8988T (cell line): ENCODE measurements around the gene SEC24C.
"Not testable (repeated sequence)": the region's sequence is repeated elsewhere in the genome, so short reads cannot be mapped to it uniquely, and the experiment has no call there.

Experiments
- DNase-seq: peaks from one replicate; pipeline ENCODE4 v3.0.0; 2011

The SEC24C gene

GRCh38 chr10:73743905-73744663, at the start of gene SEC24C:
Gene SEC24C, plus strand, starts transcription at chr10:73744372. Its CDS starts 2,461 bp downstream, at chr10:73746833.
- DNase-seq: peak; percentile 83

DNA sequence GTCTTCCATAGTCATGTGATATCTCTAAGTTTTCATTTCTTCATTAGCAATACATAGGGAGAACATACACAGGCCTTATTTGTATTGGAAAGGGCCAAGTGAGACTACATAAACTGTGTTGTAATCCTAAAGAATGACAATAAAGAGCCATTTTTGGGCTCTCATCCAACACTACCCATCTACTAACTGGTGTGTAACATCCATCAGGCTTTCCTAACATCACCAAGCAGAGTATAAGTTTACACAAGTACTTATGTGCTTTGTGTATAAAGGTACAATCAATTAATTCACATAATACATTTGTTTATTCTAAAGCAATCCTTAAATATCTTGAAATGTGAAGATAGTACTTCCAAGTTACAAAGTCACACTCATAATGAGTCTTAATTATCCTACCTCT, 48.9 kb upstream of the SEC24C start:
- not testable (repeated sequence) for DNase-seq

GRCh38 chr10:73697675-73698159, 46.5 kb upstream of the SEC24C start, which contains the start of gene AGAP5:
Gene AGAP5, minus strand, starts transcription at chr10:73698109. Its CDS starts 354 bp downstream, at chr10:73697755.
- DNase-seq: not testable (repeated sequence)

DNA sequence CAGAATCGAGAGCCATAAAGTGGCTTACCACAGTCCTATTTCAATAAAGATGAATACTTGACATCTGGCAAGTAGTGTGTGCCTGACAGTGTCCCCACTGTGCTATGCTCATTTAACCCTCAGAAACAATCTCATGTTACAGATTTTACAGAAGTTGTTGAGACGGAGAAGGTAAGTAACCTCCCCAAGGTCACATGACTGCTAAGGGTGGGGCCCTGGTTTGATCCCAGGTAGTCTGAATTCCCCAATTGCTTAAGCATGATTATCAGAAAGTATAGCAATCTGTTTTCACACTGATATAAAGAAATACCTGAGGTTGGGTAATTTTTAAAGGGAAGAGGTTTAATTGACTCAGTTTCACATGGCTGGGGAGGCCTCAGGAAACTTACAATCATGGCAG, 45.4 kb upstream of the SEC24C start:
- DNase-seq: not testable (repeated sequence)

GRCh38 chr10:73703924-73704323, 40.2 kb upstream of the SEC24C start:
- DNase-seq: not testable (repeated sequence)

GRCh38 chr10:73705506-73706072, 38.6 kb upstream of the SEC24C start:
- not testable (repeated sequence) for DNase-seq

DNA sequence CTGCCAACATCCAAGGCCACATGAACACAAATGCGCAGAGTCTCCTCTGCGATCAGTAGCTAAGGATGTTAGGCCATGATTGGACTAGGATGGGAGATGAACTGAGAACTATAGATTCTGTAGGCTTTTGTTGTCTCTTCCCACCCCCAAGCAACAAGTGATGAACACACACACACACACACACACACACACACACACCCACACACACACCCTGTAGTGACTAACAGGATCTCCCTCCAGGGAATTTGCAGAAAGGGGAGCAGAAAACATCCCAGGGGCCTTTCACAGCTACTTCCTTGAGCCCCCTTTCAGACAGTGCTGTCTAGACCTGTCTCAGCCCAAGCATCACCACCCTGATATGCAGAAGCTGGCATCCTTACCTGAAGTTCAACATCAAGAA, 37.7 kb upstream of the SEC24C start:
- DNase-seq: not testable (repeated sequence)

DNA sequence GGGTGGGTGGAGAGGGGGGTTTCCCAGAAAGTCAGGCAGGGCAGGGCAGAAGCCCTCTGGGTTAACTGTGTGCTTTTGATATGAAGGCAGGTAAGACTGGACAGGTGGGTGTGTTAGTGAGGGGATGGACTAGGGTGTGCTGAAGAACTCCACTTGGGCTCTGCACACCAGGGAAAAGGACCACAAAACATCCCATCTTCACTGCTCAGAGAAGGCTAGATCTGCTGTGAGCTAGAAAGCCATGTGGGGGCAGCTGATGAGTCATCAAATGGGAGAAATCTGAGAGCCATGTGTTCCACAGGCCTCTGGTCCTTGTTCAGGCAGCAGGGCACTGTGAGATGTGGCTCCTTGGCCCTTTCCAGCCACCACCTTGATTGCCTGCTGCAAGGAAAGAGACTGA, 36.5 kb upstream of the SEC24C start:
- not testable (repeated sequence) for DNase-seq

GRCh38 chr10:73708122-73708521, 36.0 kb upstream of the SEC24C start:
- not testable (repeated sequence) for DNase-seq

DNA sequence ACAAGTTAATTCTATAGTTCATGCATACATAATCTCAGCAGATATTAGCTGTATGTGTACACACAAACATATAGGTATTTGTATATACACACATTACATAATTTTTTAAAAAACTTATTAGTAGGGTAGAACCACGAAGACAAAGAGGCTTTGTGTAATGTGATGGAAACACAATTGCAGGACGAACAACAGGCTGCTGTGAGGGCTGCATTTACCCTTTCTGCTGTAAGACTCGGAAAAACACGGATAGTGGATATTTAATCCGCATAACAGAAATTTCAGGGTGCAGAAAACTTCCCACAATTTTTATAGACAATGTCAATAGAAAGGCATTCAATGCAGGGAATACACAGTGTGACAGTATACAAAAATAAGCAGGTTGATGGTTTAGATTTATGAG, 32.5 kb upstream of the SEC24C start:
- not testable (repeated sequence) for DNase-seq

DNA sequence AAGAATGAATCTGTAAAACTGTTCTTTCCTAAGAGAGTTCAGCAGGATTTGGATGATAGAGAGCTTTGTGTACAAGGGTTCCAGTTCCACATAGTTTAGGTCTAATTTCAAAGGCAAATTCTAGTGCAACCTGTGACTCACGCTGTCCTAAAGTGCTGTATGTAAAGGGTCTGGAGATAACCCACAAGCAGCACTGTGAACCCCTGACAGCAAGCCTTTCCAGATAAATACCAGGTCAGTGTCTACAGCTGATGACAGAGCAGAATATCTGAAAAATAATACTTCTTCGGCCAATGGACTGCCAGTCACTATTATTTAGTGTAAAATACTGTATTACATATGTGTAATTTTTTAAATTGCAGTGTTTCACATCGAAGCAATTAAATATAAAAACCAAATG, 30.3 kb upstream of the SEC24C start:
- not testable (repeated sequence) for DNase-seq

- DNase-seq: not testable (repeated sequence)
Measured at GRCh38 chr10:73714483-73714882, 29.7 kb upstream of the SEC24C start.

GRCh38 chr10:73715179-73716156, 28.7 kb upstream of the SEC24C start:
- not testable (repeated sequence) for DNase-seq

- no peak for DNase-seq
Measured at GRCh38 chr10:73716251-73716650, 27.9 kb upstream of the SEC24C start.

DNA sequence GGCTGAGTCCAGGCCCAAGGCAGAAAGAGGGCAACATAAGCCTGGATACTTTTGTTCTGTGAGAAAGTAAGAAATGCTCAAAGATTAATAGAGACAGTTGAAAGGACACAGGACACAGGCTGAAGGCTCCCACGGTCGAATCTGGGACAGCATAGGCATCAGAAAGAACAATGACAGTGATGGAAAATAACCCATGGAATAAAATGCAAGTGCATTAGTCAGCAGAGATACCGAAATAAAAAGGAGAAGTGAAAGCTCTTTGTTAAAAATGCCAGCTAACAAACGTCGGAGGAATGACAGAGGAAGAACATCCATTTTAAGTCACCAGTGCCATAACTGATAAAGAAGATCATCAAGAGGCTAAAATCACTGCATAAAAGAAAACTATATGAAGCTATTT, 26.6 kb upstream of the SEC24C start:
- no peak for DNase-seq

- not testable (repeated sequence) for DNase-seq
Measured at GRCh38 chr10:73720561-73720960, 23.6 kb upstream of the SEC24C start.

DNA sequence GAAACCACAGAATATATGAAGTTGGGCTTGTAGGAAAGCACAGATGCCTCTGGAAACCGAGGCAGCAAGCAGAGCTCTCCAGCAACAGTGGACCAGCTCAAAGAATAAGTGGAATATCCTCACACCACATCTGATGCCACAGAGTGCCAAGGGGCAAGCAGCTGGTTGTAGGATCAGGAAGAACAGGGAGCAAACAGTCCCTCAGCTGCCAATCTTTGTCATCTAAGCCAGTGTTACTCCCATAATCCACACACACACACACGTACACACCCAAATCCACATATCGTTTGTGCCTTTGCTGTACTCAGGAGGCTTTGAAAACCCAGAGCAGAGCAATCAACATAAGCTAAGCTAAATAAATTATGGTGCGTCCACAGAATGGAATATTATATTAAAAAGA, 20.7 kb upstream of the SEC24C start:
- DNase-seq: no peak

DNA sequence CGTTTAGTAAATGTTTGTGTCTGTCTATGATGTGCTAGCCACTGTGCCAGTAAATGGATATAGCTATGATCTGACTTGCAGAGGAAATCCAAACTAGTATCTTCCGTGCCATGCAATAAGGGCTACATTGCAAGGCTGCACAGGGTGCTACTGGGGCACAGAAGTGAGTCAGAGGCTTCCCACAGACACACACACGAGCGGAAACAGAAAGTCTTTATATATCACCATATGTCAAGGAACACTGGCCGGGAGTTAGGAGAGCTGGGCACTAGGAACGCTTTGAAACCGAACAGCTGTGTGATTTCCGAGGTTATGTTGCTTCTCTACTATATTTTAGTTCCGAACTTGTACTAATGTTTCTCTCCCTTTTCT, 14.4 kb upstream of the SEC24C start:
- not testable (repeated sequence) for DNase-seq

DNA sequence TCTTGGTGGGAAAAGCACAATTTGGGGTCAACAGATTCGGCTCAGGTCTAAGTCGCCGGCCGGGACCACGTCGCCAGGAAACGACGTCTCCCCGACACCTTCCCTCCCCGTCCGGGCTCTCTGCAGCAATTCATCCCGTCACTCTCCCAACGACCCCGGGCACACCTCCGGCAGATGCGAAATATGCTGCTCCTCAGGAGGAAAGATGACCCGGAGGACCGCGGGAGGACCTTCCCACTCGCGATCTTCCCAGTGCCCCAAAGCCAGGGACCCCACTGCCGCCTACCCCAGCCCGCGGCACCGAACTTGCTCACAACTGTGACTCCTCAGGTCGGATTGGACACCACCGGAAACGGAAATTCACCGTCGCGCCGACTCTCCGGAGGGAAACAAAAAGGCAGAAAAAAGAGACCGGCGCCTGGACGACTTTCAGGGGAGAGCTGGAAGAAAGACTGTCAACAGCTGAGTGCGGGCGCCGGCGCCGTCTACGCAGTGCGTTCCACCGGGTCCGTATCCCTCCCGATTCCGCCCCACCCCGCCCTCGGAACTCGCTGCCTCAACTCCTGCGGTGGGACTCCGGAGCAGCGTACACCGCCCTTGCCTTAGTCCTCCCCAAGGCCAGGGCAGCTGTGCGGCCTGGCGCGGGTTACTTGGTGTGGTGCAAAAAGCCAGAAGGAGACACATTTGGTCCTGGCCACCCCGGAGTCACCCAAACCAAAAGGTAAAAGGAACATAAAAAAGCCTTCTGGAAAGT, 13.8 kb upstream of the SEC24C start:
- peak; percentile 52 for DNase-seq

DNA sequence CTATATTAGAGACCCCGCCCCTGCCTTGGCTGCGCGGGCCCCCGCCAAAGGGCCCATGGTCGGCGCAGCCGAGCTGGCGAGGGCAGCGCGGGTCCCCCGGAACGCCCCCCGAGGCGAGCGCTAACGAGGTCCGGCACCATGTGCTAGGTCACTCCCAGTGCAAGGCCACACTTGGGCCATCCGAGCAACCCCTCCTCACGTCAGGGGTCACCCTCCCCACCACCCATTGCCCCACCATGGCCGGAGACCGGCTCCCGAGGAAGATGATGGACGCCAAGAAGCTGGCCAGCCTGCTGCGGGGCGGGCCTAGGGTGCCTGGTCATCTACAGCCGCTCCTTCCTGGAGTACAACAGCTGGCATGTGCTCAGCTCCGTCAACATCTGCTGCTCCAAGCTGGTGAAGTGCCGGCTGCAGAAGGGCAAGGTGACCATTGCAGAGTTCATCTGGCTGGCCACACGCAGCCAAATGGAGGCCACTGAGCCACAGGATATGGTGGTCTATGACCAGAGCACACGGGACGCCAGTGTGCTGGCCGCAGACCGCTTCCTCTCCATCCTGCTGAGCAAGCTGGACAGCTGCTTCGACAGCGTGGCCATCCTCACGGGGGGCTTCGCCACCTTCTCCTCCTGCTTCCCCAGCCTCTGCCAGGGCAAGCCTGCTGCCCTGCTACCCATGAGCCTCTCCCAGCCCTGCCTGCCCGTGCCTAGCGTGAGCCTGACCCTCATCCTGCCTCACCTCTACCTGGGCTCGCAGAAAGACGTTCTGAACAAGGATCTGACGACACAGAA, 12.4 kb upstream of the SEC24C start:
- DNase-seq: no peak

DNA sequence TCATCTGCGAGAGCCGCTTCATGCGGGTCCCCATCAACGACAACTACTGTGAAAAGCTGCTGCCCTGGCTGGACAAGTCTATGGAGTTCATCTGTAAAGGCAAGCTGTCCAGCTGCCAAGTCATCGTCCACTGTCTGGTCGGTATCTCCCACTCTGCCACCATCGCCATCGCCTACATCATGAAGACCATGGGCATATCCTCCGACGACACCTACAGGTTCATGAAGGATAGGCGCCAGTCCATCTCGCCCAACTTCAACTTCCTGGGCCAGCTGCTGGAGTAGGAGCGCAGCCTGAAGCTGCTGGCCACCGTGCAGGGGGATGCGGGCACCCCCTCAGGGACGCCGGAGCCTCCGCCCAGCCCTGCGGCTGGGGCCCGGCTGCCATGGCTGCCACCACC, 11.7 kb upstream of the SEC24C start:
- DNase-seq: no peak
